CD8-positive, alpha-beta memory T cell (primary cell): Measurements from ENCODE around the gene VPS13D. TPM values are rescaled to one million over a fixed set of nuclear protein-coding genes. Genes with fewer than 3 reads are reported as not detected.

Experiments used
- CTCF ChIA-PET: fragments of 350-600 bp; sonication (Branson Sonifier 250); formaldehyde crosslinking; loops from one replicate; lab custom pipeline; 2021; ENCODE audit warnings: antibody characterized with exemption; lab: Charles Lee
- POLR2A ChIA-PET: fragments of 350-600 bp; sonication (Branson Sonifier 250); formaldehyde crosslinking; loops from one replicate; lab custom pipeline; 2021; ENCODE audit warnings: antibody characterized with exemption; lab: Charles Lee
- DNase-seq, 5 donors: peaks; one replicate each; pipeline versions ENCODE4 v3.0.0 to v3.0.0-alpha.2; 2020 to 2022; ENCODE audit warnings: mixed read lengths in 1 of 5
- H3K27ac ChIP-seq: one replicate; pipeline ENCODE4 v1.7.0; 2013; ENCODE audit warnings: low read depth, mild to moderate bottlenecking, low read length, moderate library complexity
- H3K27me3 ChIP-seq: 2 replicates; pipeline ENCODE4 v1.7.0; 2013; ENCODE audit warnings: low read length, mild to moderate bottlenecking; ENCODE audit not compliant: insufficient read depth, poor library complexity, severe bottlenecking
- H3K36me3 ChIP-seq: 2 replicates; pipeline ENCODE4 v1.7.0; 2013; ENCODE audit warnings: mild to moderate bottlenecking, low read length, moderate library complexity; ENCODE audit not compliant: insufficient read depth
- H3K4me1 ChIP-seq: 2 replicates; pipeline ENCODE4 v1.7.0; 2013; ENCODE audit warnings: mild to moderate bottlenecking, low read length, moderate library complexity; ENCODE audit not compliant: insufficient read depth
- H3K4me3 ChIP-seq: 2 replicates; pipeline ENCODE4 v1.7.0; 2013; ENCODE audit warnings: mild to moderate bottlenecking, low read length
- H3K9me3 ChIP-seq: 2 replicates; pipeline ENCODE4 v1.7.0; 2013; ENCODE audit warnings: mild to moderate bottlenecking, low read length
- H3K27ac Mint-ChIP-seq, 8 donors: one replicate each; pipeline ENCODE4 v1.8.0; 2020 to 2021; ENCODE audit warnings: mixed read lengths in 8 of 8, mild to moderate bottlenecking in 6 of 8, inconsistent platforms in 3 of 8, moderate library complexity in 3 of 8
- H3K27me3 Mint-ChIP-seq, 2 donors: one replicate each; pipeline ENCODE4 v1.8.0; 2020 to 2021; ENCODE audit warnings: mixed read lengths in 2 of 2, mild to moderate bottlenecking in 1 of 2, moderate library complexity in 1 of 2
- H3K36me3 Mint-ChIP-seq, 3 donors: one replicate each; pipeline ENCODE4 v1.8.0; 2020 to 2021; ENCODE audit warnings: mixed read lengths in 3 of 3, inconsistent platforms in 1 of 3, mild to moderate bottlenecking in 1 of 3
- H3K4me1 Mint-ChIP-seq, 3 donors: one replicate each; pipeline ENCODE4 v1.8.0; 2020 to 2021; ENCODE audit warnings: mixed read lengths in 3 of 3, inconsistent platforms in 1 of 3, mild to moderate bottlenecking in 1 of 3
- H3K4me3 Mint-ChIP-seq, 7 donors: one replicate each; pipeline ENCODE4 v1.8.0; 2020 to 2021; ENCODE audit warnings: mixed read lengths in 7 of 7, mild to moderate bottlenecking in 6 of 7, moderate library complexity in 4 of 7, inconsistent platforms in 2 of 7
- H3K9me3 Mint-ChIP-seq, 5 donors: one replicate each; pipeline ENCODE4 v1.8.0; 2020 to 2022; ENCODE audit warnings: mixed read lengths in 5 of 5, mild to moderate bottlenecking in 3 of 5, moderate library complexity in 2 of 5, inconsistent platforms in 1 of 5
- polyA plus RNA-seq: library from polyadenylated mRNA; unstranded; fragments of 300-500 nt; fragmentation: Illumina TruSeq; gene quantifications from one replicate; pipeline ENCODE4 v1.2.3, GENCODE V29; 2021
- total RNA-seq, 2 experiments: library from RNA; stranded (reverse); gene quantifications; one replicate each; pipeline ENCODE4 v1.2.3, GENCODE V29; 2021

Gene VPS13D
- total and polyA plus RNA-seq, 3 experiments from 2014 or later = 9.7 to 28.5 (median 24.1) TPM

- Mint-ChIP-seq H3K4me1 (peaks cover 72 to 82% (median 79%) of the 10 kb centered on the region in 3 donors), H3K36me3 (peaks cover 0 to 70% (median 3%) of the 10 kb centered on the region in 3 donors), H3K27ac (peak overlapping the region; percentile 30 to 91 (median 82)), H3K9me3 (no peaks in the 10 kb centered on the region), H3K27me3 (no peaks in the 10 kb centered on the region), H3K4me3 (no peak overlapping the region)
- Histone ChIP-seq H3K36me3 (peaks cover 12% of the 10 kb centered on the region), H3K9me3 (no peaks in the 10 kb centered on the region), H3K4me3 (no peak overlapping the region), H3K27me3 (no peaks in the 10 kb centered on the region), H3K27ac (no peak overlapping the region), H3K4me1 (peaks cover 70% of the 10 kb centered on the region)
- POLR2A ChIA-PET = no interaction called here
- DNase-seq = no peak
- CTCF ChIA-PET = interaction anchor here (1.3 to 16.9 kb wide), 2 partner anchors 40 to 85 kb away, joined by 3 to 348 read pairs; no protein-coding TSS in a partner anchor
Measured at GRCh38 chr1:12206238-12206637, 23.6 kb upstream of the VPS13D start.

- no peak overlapping the region for H3K4me3 ChIP-seq
- H3K36me3 ChIP-seq = peaks cover 12% of the 10 kb centered on the region
- POLR2A ChIA-PET = interaction anchor here (0.5 kb wide), 1 partner anchor 73 kb away, joined by 5 read pairs; no protein-coding TSS in a partner anchor
- Mint-ChIP-seq H3K4me1 (peaks cover 69 to 80% (median 77%) of the 10 kb centered on the region in 3 donors), H3K27me3 (no peaks in the 10 kb centered on the region), H3K27ac (peak overlapping the region in 4 of 8 donors; percentile 30 to 91 (median 82)), H3K4me3 (peak overlapping the region in 1 of 7 donors; percentile 9), H3K9me3 (no peaks in the 10 kb centered on the region), H3K36me3 (peaks cover 0 to 64% (median 2%) of the 10 kb centered on the region in 3 donors)
- no peaks in the 10 kb centered on the region for H3K9me3 ChIP-seq
- CTCF ChIA-PET = interaction anchor here (1.3 to 16.9 kb wide), 2 partner anchors 41 to 86 kb away, joined by 3 to 348 read pairs; no protein-coding TSS in a partner anchor
- no peak overlapping the region for H3K27ac ChIP-seq
- H3K27me3 ChIP-seq = no peaks in the 10 kb centered on the region
- H3K4me1 ChIP-seq = peaks cover 66% of the 10 kb centered on the region
- no peak for DNase-seq
Measured at GRCh38 chr1:12206792-12207424, 22.9 kb upstream of the VPS13D start.

- H3K4me1 ChIP-seq = peaks cover 53% of the 10 kb centered on the region
- no peaks in the 10 kb centered on the region for H3K9me3 ChIP-seq
- H3K27me3 ChIP-seq = no peaks in the 10 kb centered on the region
- Mint-ChIP-seq H3K27me3 (no peaks in the 10 kb centered on the region), H3K4me1 (peaks cover 60 to 74% (median 71%) of the 10 kb centered on the region in 3 donors), H3K4me3 (peak overlapping the region in 1 of 7 donors; percentile 52), H3K27ac (peak overlapping the region; percentile 83 to 98 (median 87)), H3K9me3 (no peaks in the 10 kb centered on the region), H3K36me3 (peaks cover 0 to 51% (median 2%) of the 10 kb centered on the region in 3 donors)
- DNase-seq = no peak
- no peak overlapping the region for H3K4me3 ChIP-seq
- H3K36me3 ChIP-seq = peaks cover 2% of the 10 kb centered on the region
- ChIA-PET POLR2A (interaction anchor here (0.6 to 1.1 kb wide), 3 partner anchors 30 to 142 kb away, joined by 3 to 5 read pairs (median 4); no protein-coding TSS in a partner anchor), CTCF (interaction anchor here (0.7 to 16.9 kb wide), 11 partner anchors 8 to 98 kb away, joined by 3 to 348 read pairs (median 5); no protein-coding TSS in a partner anchor)
- H3K27ac ChIP-seq = no peak overlapping the region
Measured at GRCh38 chr1:12208271-12208670, 21.6 kb upstream of the VPS13D start.

GRCh38 chr1:12208764-12209494, 20.9 kb upstream of the VPS13D start:
- peak overlapping the region in 5 of 7 donors; percentile 19 to 70 (median 34) for H3K4me3 Mint-ChIP-seq
- H3K4me3 ChIP-seq = no peak overlapping the region
- no peaks in the 10 kb centered on the region for H3K27me3 ChIP-seq
- DNase-seq = peak; percentile 72 to 87 (median 80)
- H3K36me3 ChIP-seq = no peaks in the 10 kb centered on the region
- peaks cover 46% of the 10 kb centered on the region for H3K4me1 ChIP-seq
- H3K9me3 Mint-ChIP-seq = no peaks in the 10 kb centered on the region
- H3K27me3 Mint-ChIP-seq = no peaks in the 10 kb centered on the region
- CTCF ChIA-PET = interaction anchor here (0.6 to 16.9 kb wide), 20 partner anchors 9 to 98 kb away, joined by 3 to 348 read pairs (median 4); no protein-coding TSS in a partner anchor
- peak overlapping the region; percentile 83 to 98 (median 87) for H3K27ac Mint-ChIP-seq
- H3K4me1 Mint-ChIP-seq = peaks cover 53 to 67% (median 64%) of the 10 kb centered on the region in 3 donors
- H3K27ac ChIP-seq = no peak overlapping the region
- POLR2A ChIA-PET = interaction anchor here (0.6 to 1.1 kb wide), 3 partner anchors 8 to 84 kb away, joined by 3 to 5 read pairs (median 5); no protein-coding TSS in a partner anchor
- peaks cover 0 to 46% (median 2%) of the 10 kb centered on the region in 3 donors for H3K36me3 Mint-ChIP-seq
- H3K9me3 ChIP-seq = no peaks in the 10 kb centered on the region

GRCh38 chr1:12209495-12209832, 20.4 kb upstream of the VPS13D start:
- no peaks in the 10 kb centered on the region for H3K27me3 ChIP-seq

GRCh38 chr1:12215118-12215961, 14.5 kb upstream of the VPS13D start:
- CTCF ChIA-PET = interaction anchor here (1.0 to 2.7 kb wide), 2 partner anchors 14 to 91 kb away, joined by 3 to 16 read pairs; no protein-coding TSS in a partner anchor
- POLR2A ChIA-PET = no interaction called here

More at GRCh38 chr1:12209495-12209832, 20.4 kb upstream of the VPS13D start:
- Histone ChIP-seq H3K9me3 (no peaks in the 10 kb centered on the region), H3K36me3 (no peaks in the 10 kb centered on the region), H3K4me1 (peaks cover 41% of the 10 kb centered on the region), H3K27ac (no peak overlapping the region), H3K4me3 (no peak overlapping the region)
- ChIA-PET POLR2A (interaction anchor here (0.6 to 1.1 kb wide), 3 partner anchors 8 to 85 kb away, joined by 5 to 6 read pairs (median 5); no protein-coding TSS in a partner anchor), CTCF (interaction anchor here (0.6 to 16.9 kb wide), 14 partner anchors 9 to 99 kb away, joined by 3 to 348 read pairs (median 4); no protein-coding TSS in a partner anchor)
- H3K4me3 Mint-ChIP-seq = peak overlapping the region in 2 of 7 donors; percentile 3 to 14
- no peak for DNase-seq
- H3K27me3 Mint-ChIP-seq = no peaks in the 10 kb centered on the region
- H3K4me1 Mint-ChIP-seq = peaks cover 48 to 62% (median 59%) of the 10 kb centered on the region in 3 donors
- peaks cover 0 to 41% (median 2%) of the 10 kb centered on the region in 3 donors for H3K36me3 Mint-ChIP-seq
- H3K27ac Mint-ChIP-seq = peak overlapping the region in 6 of 8 donors; percentile 83 to 98 (median 90)
- no peaks in the 10 kb centered on the region for H3K9me3 Mint-ChIP-seq

GRCh38 chr1:12219800-12220199, 10.0 kb upstream of the VPS13D start:
- H3K4me3 Mint-ChIP-seq = no peak overlapping the region
- Histone ChIP-seq H3K27ac (peak overlapping the region; percentile 59), H3K27me3 (no peaks in the 10 kb centered on the region), H3K9me3 (no peaks in the 10 kb centered on the region), H3K36me3 (no peaks in the 10 kb centered on the region), H3K4me1 (no peaks in the 10 kb centered on the region), H3K4me3 (no peak overlapping the region)
- ChIA-PET CTCF (interaction anchor here (0.9 to 1.2 kb wide), 2 partner anchors 95 to 101 kb away, joined by 3 read pairs; no protein-coding TSS in a partner anchor), POLR2A (interaction anchor here (1.0 kb wide), 1 partner anchor 9 kb away, joined by 3 read pairs; no protein-coding TSS in a partner anchor)
- DNase-seq = no peak
- H3K27ac Mint-ChIP-seq = no peak overlapping the region
- no peaks in the 10 kb centered on the region for H3K9me3 Mint-ChIP-seq
- H3K36me3 Mint-ChIP-seq = peaks cover 0 to 5% (median 1%) of the 10 kb centered on the region in 3 donors
- H3K27me3 Mint-ChIP-seq = peaks cover 2 to 8% of the 10 kb centered on the region in 2 donors
- peaks cover 0 to 4% (median 0%) of the 10 kb centered on the region in 3 donors for H3K4me1 Mint-ChIP-seq

More at GRCh38 chr1:12215118-12215961, 14.5 kb upstream of the VPS13D start:
- Mint-ChIP-seq H3K27me3 (peaks cover 0 to 3% of the 10 kb centered on the region in 2 donors), H3K9me3 (no peaks in the 10 kb centered on the region), H3K36me3 (no peaks in the 10 kb centered on the region), H3K4me3 (no peak overlapping the region), H3K27ac (peak overlapping the region in 1 of 8 donors; percentile 43), H3K4me1 (peaks cover 16 to 24% (median 20%) of the 10 kb centered on the region in 3 donors)
- H3K4me1 ChIP-seq = peaks cover 11% of the 10 kb centered on the region
- no peak for DNase-seq
- H3K27ac ChIP-seq = no peak overlapping the region
- H3K4me3 ChIP-seq = no peak overlapping the region
- H3K36me3 ChIP-seq = no peaks in the 10 kb centered on the region
- no peaks in the 10 kb centered on the region for H3K27me3 ChIP-seq
- no peaks in the 10 kb centered on the region for H3K9me3 ChIP-seq
